HG03442 (cell line): ENCODE data around the gene SKI.
"Not testable (repeated sequence)": the region's sequence is repeated elsewhere in the genome, so short reads cannot be mapped to it uniquely, and the experiment has no call there.

Experiments used
- ATAC-seq: cut with Tn5 transposase; IDR thresholded peaks from one replicate; pipeline ENCODE4 v1.9.1; 2021; ENCODE audit warnings: mild to moderate bottlenecking, moderate library complexity; ENCODE audit not compliant: unreplicated experiment

Gene SKI

GRCh38 chr1:2258996-2259395, 30.9 kb downstream of the SKI start:
- ATAC-seq: no peak

GRCh38 chr1:2259668-2260402, 31.7 kb downstream of the SKI start:
- ATAC-seq: no peak

- not testable (repeated sequence) for ATAC-seq
Measured at GRCh38 chr1:2260470-2260869, 32.4 kb downstream of the SKI start.

GRCh38 chr1:2260917-2261316, 32.8 kb downstream of the SKI start:
- no peak for ATAC-seq

GRCh38 chr1:2261476-2262395, 33.6 kb downstream of the SKI start:
- ATAC-seq: not testable (repeated sequence)

GRCh38 chr1:2266301-2266975, 38.3 kb downstream of the SKI start:
- ATAC-seq: no peak

GRCh38 chr1:2267051-2267830, 39.1 kb downstream of the SKI start:
- ATAC-seq: no peak

- ATAC-seq: no peak
Measured at GRCh38 chr1:2267862-2268261, 39.7 kb downstream of the SKI start.

- ATAC-seq: no peak
Measured at GRCh38 chr1:2268285-2269056, 40.4 kb downstream of the SKI start.

GRCh38 chr1:2269193-2269921, 41.2 kb downstream of the SKI start:
- no peak for ATAC-seq

GRCh38 chr1:2269922-2270259, 41.8 kb downstream of the SKI start:
- no peak for ATAC-seq

GRCh38 chr1:2270260-2271100, 42.4 kb downstream of the SKI start:
- no peak for ATAC-seq

GRCh38 chr1:2271211-2271721, 43.1 kb downstream of the SKI start:
- no peak for ATAC-seq

- ATAC-seq: no peak
Measured at GRCh38 chr1:2271841-2272655, 43.9 kb downstream of the SKI start.

GRCh38 chr1:2272686-2273400, 44.7 kb downstream of the SKI start:
- ATAC-seq: no peak

GRCh38 chr1:2273401-2274090, 45.4 kb downstream of the SKI start:
- no peak for ATAC-seq
